Fibroblast of lung (primary cell): ENCODE data around the gene NPSR1.

Experiments used
- EZH2 ChIP-seq: IDR thresholded peaks from 2 replicates; pipeline ENCODE4 v1.5.1; 2012; ENCODE audit warnings: low read length, control low read depth, mild to moderate bottlenecking; ENCODE audit errors: missing control alignments
- TF ChIP-seq, protein P1 (sequence below), 2 donors: IDR thresholded peaks in 1 of 2; conservative IDR thresholded peaks in 1 of 2; 1 replicate in 1 of 2; 2 replicates in 1 of 2; pipeline ENCODE4 v1.5.1; 2011 to 2012; ENCODE audit warnings: low read length in 2 of 2, control low read depth in 1 of 2, inconsistent platforms in 1 of 2, low read depth in 1 of 2, mild to moderate bottlenecking in 1 of 2

DNA sequence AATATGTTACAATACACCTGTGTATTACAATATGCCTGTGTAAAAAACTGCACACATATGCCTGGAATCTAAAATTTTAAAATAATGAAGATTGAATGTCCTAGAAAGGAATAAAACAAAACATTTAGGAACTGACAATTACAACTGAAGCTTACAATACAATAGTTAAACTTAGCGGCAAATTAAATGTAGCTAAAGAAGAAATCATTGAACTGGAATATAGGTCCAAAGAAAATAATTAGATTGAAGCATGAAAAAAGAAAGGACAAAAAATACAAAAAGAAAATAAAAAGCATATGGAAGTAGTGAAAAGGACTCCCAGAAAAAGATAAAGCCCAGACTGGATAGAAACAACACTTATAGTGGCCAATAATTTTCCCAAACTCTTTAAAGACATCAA, 38.4 kb downstream of the NPSR1 start:
- TF ChIP-seq, protein P1, sequence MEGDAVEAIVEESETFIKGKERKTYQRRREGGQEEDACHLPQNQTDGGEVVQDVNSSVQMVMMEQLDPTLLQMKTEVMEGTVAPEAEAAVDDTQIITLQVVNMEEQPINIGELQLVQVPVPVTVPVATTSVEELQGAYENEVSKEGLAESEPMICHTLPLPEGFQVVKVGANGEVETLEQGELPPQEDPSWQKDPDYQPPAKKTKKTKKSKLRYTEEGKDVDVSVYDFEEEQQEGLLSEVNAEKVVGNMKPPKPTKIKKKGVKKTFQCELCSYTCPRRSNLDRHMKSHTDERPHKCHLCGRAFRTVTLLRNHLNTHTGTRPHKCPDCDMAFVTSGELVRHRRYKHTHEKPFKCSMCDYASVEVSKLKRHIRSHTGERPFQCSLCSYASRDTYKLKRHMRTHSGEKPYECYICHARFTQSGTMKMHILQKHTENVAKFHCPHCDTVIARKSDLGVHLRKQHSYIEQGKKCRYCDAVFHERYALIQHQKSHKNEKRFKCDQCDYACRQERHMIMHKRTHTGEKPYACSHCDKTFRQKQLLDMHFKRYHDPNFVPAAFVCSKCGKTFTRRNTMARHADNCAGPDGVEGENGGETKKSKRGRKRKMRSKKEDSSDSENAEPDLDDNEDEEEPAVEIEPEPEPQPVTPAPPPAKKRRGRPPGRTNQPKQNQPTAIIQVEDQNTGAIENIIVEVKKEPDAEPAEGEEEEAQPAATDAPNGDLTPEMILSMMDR (conservative IDR thresholded peaks at IDR 0.05 in 1 of 2, IDR thresholded peaks at IDR 0.05 in 1 of 2; ENCODE audit: low read depth in 1 of 2, low read length in 2 of 2): no peak
- no peak for TF ChIP-seq EZH2
